Activated CD4-positive, alpha-beta T cell treated with anti-CD3 and anti-CD28 coated beads, Interleukin-2, amount 50 U/mL, for 4 hours (primary cell): ENCODE measurements around the gene OMA1.

ENCODE experiments used
- DNase-seq, 2 experiments: peaks; one replicate each; pipeline ENCODE4 v3.0.0-alpha.2; 2020

OMA1 gene

DNA sequence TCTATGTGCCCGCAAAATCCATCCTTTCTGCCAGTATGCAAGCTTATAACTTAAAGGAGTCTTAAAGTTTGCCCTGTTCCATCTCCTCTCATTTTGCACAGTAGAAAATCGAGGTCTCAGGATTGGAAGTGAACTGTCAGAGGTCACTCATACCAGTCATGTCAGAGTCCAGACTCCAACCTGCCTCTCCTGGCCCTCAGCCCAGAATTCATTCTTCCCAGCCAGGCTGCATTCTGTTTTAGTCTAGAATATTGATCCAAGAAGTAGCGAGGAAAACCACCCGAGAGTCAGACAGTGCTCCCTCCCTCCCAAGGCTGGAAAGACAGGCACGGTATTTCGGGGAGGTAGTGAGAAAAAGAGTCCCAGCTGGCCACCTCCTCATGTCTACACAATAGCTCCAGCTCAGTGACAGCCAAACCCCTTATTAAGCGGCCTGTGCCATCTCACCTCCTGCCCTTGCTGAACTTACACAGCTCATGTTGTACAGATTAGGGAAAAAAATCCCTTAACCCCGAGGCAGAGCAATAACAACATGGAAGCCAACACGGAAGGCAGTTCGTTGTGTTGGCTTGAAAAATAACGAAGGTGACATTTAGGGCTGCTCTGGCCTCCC is 89.4 kb downstream of the OMA1 start:
- DNase-seq: no peak

GRCh38 chr1:58456470-58456869 is 90.1 kb downstream of the OMA1 start:
- no peak for DNase-seq

DNA sequence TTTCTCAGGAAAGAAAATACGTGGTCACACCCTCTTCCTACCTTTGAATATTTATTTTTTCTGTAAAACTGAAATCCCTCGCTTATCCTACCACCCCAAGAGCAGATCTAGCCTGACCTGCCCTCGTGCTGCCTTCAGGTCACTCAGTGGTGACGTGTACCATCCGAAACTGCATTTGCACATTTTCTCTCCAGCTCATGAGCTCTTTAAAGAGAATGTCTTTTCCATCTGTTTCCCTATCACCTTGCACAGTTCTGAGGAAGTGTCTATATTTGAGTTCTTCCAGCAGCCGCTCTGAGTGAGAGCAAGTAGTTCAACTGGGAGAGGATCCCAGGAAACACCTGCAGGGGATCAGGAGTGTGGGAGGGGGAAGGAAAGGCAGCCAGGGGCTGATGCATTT is 91.7 kb downstream of the OMA1 start:
- no peak for DNase-seq

GRCh38 chr1:58454385-58454784 is 92.1 kb downstream of the OMA1 start:
- no peak for DNase-seq

GRCh38 chr1:58451560-58452191 is 94.8 kb downstream of the OMA1 start:
- DNase-seq: no peak

DNA sequence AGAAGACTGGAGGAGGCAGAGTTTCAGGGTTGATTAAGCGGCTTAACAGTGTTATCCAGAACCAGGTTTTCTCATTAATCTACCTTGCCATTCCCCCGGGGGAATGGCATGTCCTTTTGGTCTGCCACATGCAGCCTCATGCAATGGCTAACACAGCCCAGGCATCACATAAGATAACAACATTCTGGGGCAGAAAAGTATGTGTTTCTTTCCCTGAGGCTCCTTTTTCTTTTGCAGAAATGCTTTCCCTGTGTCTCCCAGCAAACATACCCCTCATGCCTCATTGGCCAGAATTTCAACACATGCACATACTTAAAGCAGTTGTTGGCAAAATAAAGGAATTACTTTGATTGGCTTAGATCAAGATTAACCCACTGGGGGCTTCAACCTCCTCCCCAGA is 98.6 kb downstream of the OMA1 start:
- DNase-seq: no peak

GRCh38 chr1:58447042-58447441 is 99.5 kb downstream of the OMA1 start:
- no peak for DNase-seq

GRCh38 chr1:58446368-58446767 is 100.2 kb downstream of the OMA1 start:
- no peak for DNase-seq

DNA sequence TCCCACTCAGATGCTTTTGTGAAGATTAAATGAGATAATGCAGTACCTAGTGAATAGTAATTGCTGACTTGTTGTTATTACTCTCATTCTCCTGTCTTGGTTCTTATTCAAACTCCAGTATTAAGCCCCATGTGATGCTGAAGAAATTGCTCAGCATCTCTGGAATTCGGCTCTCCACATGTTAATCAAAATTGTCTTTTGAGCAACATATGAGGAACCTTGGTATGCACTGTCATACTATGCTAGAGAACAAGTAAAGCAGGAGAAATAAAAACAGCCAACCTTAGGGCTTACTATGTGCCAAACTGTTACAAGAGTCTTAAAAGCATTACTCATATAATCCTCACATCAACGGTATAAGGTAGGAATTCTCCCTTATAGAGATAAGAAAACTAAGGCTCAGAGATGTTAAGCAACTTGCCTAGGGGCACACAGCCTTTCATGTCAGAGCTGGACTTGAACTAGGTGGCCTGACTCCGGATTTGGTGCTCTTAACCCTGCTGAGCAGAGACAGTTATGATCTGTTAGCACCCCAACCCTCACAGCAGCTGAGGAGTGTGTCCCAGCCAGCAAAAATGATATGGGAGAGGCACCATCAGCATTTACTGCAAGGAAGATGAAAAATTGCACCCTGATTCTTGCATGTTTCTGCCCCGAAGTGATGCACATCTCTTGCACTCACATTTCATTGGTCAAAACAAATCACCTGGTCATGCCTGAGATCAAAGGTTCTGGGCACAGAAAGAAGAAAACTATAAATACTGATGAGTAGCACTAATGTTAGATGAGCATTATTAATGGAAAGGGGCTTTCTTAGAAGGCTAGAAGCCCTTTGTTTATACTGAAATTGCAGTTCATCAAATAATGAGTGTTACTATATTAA is 102.3 kb downstream of the OMA1 start:
- no peak for DNase-seq

DNA sequence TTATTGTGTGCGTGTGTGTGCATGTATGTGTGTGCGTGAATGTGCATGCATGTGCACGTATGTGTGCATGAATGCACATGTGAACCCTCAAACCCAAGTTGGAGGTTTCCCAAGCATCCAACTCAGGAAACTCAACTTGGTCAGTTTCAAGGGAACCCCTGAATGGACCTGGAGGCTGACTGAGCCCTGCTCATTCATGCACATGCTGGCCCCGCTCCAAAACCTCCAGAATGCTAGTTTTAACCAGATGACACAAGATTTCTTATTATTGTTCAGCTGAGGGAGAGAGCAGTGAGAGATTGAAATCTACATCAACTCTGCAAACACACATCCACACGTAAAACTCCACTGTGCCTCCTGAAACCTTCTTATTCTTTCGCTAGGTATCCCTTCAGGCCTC is 104.4 kb downstream of the OMA1 start:
- no peak for DNase-seq

DNA sequence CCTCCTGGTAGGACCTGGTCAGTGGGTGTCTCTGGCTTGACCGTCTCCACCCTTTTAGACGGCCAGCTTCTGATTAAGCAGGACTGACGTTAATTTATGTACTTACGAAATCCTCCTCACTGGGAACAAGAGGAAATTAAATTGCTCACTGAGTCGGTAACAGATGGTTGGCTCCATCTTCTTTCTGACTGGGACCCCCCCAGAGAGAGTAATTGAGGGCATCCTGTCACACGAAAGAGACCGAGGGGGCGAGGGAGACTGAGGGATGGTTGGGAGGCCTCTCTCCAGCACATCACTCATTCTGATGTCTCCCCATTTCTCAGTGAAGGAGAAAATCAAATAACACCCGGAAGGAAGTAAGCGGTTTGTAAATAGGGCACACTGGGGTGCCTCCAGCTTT is 104.8 kb downstream of the OMA1 start:
- no peak for DNase-seq

- no peak for DNase-seq
These were observed 105.8 kb downstream of the OMA1 start for GRCh38 chr1:58440696-58441095.

- no peak for DNase-seq
These were observed 106.6 kb downstream of the OMA1 start for GRCh38 chr1:58439946-58440345.

DNA sequence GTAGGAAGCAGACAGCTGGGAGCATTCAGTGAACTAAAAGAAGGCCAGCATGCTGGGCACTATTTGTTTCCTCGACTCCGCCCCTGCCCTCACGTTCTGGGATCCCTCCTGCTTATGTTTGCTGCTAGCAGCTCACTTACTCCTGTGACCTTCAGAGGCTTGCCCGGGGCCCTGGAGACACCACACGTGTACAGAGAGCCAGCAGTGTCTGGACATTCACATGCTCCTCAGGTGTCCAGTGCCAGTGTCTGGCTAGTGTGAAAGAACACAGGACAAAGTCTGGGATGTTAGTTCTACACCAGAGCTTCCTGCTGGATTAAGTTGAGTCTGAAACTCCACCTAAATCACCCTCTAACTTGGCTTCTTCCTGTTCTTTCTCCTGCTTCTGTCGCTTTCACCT is 108.1 kb downstream of the OMA1 start:
- DNase-seq: no peak

- no peak for DNase-seq
These were observed 108.9 kb downstream of the OMA1 start for GRCh38 chr1:58437623-58438022.

DNA sequence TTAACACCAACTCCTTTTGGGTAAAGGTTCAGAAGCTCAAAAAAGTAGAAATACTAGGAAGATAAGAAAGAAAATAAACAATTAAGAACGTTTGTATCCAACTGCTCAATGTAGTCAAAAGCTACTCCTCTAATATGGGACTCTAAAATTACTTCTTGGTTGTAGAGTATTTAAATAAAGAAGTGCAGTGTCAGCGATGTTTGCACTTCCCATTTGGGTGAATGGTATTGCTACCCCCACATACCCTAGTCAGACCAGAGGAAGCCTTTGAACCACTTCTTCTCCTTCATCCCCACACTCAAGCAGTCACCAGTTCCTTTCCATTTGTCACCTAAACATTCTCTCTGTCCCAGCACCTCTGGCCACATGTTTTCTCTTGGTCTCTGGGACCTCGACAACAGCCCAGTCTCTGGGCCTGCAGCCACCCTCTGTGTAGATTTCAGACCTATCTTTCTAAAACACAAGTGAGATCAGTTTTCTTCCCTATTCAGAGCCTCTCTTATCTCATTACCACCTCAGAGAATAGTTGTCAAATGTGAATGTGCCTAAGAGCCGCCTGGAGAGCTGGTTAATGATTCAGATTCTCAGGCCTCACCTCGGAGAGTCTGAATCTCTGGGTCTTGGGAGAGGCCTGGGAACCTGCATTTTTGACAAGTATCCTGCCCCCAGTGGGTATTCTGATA is 109.8 kb downstream of the OMA1 start:
- no peak for DNase-seq

- DNase-seq: no peak
These were observed 111.2 kb downstream of the OMA1 start for GRCh38 chr1:58435376-58435775.

DNA sequence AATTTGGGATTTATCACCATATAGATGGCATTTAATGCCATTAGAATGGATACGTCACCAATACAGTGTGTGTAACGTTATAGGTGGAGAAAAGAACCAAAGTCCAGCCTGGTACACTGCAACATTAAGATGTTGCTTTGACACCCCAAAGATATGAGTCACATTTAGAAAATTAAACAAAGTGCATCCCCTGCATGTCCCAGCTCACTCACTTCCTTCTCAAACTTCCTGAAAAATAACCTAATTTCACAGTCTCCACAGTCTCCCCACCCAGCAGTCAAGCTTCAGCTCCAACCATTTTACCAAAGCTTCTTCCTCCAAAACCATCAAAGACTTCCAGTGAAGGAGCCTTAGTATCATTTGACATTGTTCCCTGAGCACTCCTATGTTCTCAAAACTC is 111.9 kb downstream of the OMA1 start:
- DNase-seq: no peak

GRCh38 chr1:58434181-58434580 is 112.3 kb downstream of the OMA1 start:
- DNase-seq: no peak

DNA sequence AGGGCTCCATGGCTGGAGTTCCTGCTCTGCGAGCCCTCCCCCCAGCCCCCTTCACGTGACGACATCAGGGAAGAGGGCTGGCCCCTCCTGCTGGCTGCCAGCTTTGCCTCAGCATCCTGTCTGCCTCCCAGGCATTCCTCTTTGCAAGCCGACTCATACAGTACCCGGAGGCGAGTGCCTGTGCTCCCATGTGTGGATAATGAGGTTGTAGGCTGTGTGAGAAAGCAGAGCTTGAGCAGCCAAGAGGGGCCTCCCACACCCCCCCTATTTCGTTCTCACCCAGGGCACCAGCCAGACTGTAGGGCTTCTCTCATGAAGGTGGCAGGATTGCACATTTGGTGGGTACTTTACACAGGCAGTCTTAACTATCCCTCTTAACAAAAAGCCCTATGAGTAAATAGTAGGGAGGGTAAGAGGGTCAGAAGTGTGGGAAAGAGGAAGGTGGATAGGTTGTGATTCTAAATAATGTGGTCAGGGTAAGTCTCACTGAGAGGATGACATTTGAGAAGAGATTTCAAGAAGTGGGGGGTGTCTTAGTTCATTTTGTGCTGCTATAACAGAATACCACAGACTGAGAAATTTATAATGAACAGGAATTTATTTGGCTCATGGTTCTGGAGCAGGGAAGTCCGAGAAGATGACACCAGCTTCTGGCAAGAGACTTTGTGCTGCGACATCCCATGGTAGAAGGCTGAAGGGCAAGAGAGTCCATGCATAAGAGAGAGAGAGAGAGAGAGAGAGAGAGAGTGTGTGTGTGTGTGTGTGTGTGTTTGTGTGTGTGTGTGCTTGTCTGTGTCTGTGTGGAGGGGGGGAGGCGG is 113.5 kb downstream of the OMA1 start:
- DNase-seq: no peak

DNA sequence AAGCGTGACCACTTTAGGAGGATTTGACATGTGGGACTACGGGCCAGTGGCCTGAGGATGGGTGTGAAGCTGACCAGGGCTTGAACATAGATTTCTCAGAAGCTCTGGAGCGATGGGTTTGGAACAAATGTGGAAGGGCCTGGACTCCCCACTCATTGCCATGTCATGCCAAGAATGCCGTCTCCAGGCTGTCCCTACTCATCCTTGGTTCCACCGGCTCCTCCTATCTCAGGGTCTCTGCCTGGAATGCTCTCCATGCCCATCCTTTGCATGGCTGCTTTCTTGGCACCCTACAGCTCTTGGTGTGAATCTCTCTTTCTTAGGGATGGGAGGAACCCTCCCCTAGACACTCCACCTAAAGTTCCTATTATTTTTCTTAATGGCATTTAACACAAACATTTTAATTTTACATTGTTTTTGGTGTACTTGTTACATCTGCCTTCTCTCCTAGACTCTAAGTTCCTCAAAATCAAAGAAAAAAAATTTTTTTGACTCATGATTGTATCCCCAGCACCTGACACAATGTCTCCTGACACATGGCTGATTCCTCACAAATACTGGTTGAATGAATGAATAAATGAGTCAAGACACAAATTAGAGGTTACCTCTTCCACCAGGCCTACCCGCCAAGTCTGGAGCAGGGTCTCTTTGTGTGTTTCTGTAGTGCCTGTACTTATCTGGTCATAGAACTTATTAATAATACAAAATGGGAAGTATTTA is 114.5 kb downstream of the OMA1 start:
- no peak for DNase-seq
